ES-I3 (cell line): Measurements from ENCODE around the gene ERLIN1.

Experiments used
- H3K36me3 ChIP-seq: 2 replicates; pipeline ENCODE4 v1.6.1; 2013; ENCODE audit warnings: mild to moderate bottlenecking, low read length, control low read depth, moderate library complexity; ENCODE audit not compliant: insufficient read depth
- H3K4me1 ChIP-seq: 2 replicates; pipeline ENCODE4 v1.6.1; 2013; ENCODE audit warnings: mild to moderate bottlenecking, control low read depth, low read length; ENCODE audit not compliant: insufficient read depth
- H3K9ac ChIP-seq: 2 replicates; pipeline ENCODE4 v1.6.1; 2013; ENCODE audit warnings: low read depth, mild to moderate bottlenecking, low read length, moderate library complexity
- H3K9me3 ChIP-seq: 2 replicates; pipeline ENCODE4 v1.6.1; 2013; ENCODE audit warnings: mild to moderate bottlenecking, low read length, moderate library complexity; ENCODE audit not compliant: control insufficient read depth, insufficient read depth

Gene ERLIN1

DNA sequence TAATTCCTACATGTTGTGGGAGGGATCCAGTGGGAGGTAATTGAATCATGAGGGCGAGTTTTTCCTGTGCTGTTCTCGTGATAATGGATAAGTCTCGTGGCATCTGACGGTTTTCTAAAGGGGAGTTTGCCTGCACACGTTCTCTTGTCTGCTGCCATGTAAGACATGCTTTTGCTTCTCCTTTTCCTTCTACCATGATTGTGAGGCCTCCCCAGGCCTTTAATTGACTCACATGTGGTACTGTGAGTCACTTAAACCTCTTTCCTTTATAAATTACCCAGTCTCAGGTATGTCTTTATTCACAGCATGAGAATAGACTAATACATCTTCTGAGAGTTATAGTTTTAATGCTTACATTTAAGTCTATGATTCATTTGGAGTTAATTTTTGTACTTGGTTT is 81.5 kb downstream of the ERLIN1 start:
- no peaks in the 10 kb centered on the region; the same call in 1 of the 2 replicates for H3K9me3 ChIP-seq
- H3K4me1 ChIP-seq: no peaks in the 10 kb centered on the region; the same call in none of the 2 replicates
- H3K9ac ChIP-seq: no peak overlapping the region
- H3K36me3 ChIP-seq: no peaks in the 10 kb centered on the region

DNA sequence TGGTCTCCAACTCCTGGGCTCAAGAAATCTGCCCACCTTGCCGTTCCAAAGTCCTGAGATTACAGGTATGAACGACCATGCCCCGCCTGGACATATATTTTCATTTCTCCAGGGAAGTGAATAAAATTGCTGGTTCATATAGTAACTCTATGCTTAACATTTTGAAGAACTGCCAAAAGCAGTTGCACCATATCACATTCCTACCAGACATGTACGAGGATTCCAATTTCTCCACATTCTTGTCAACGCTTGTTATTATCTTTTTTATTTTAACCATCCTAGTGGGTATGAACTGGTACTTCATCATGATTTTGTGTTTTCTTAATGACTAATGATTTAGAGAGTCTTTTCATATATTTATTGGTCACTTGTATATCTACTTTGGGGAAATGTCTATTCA is 82.2 kb downstream of the ERLIN1 start:
- no peaks in the 10 kb centered on the region; the same call in 1 of the 2 replicates for H3K9me3 ChIP-seq
- no peaks in the 10 kb centered on the region for H3K36me3 ChIP-seq
- H3K9ac ChIP-seq: no peak overlapping the region
- no peaks in the 10 kb centered on the region; the same call in 1 of the 2 replicates for H3K4me1 ChIP-seq

DNA sequence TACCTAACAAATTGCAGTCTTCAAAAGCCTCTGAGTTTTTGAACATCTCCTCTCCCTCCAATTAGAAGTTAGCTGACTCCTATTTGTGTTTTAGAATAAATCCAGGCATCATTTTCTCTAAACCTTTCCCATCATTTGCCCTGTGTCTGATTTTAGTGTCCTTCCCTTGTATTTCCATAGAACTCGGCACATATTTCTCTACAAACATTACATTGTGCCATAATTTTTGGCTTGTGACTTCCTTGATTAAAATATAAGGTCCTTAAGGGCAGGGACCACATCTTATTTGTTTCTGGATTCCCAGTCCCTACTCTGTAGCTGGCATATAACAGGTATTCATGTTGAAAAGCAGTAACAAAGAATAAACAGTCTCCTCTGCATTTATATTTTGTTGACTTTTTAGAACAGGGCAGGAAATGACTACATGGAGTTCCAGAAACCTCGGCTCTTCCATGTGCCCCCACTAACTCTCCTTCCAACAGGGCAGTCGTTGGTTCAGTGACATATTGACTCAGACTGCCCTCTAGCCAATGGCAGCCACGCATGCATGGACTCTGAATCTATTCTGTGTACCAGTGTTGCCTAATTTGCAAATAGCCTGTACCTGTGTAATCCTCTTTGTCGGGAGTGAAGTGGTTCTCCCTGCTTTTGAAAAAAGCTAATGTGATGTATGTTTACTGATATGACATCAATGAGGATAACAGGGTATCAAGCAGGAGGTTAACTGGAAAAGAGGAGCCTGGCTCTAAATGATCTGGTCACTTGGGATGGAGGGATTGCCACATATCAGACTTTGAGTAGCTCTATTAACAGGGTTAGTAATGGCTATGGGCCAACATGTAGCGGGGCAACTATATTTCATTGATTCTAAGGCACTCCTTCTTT is 84.4 kb downstream of the ERLIN1 start:
- Histone ChIP-seq H3K9ac (no peak overlapping the region), H3K36me3 (no peaks in the 10 kb centered on the region), H3K4me1 (no peaks in the 10 kb centered on the region; the same call in 1 of the 2 replicates), H3K9me3 (no peaks in the 10 kb centered on the region)

DNA sequence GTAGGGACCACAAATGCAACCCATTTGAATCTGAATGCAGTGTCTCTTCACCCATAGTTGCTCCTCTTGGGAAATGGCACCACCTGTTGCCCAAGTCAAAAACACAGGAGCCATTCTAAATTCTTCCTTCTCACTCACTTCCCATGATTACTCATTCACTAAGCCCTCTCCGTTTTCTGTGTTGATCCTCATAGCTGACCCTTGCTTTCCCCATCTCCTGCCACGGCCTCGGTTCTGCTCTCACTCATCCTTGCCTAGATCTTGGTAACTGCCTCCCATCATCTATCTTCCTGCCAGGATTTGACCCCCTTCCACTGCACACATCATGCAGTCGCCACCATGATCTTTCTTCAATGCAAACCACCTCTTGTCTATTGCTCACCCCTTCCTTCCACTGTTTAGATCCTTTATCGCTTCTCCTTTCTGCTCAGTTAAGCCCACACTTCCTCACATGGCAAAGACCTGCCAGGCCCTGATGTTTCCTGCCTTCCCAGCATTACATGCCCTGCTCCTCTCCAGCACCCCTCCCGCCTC is 85.1 kb downstream of the ERLIN1 start:
- H3K9ac ChIP-seq: no peak overlapping the region
- no peaks in the 10 kb centered on the region for H3K9me3 ChIP-seq
- H3K36me3 ChIP-seq: no peaks in the 10 kb centered on the region
- H3K4me1 ChIP-seq: no peaks in the 10 kb centered on the region; the same call in 1 of the 2 replicates
